GM21529 (cell line): Measurements from ENCODE around the gene MKRN1.
A peak's percentile ranks its signal among the peaks of the same experiment; 100 is the strongest.
"Not testable (repeated sequence)": the region's sequence is repeated elsewhere in the genome, so short reads cannot be mapped to it uniquely, and the experiment has no call there.

Experiments used
- ATAC-seq: cut with Tn5 transposase; IDR thresholded peaks from one replicate; pipeline ENCODE4 v1.9.1; 2021; ENCODE audit not compliant: unreplicated experiment

Gene MKRN1

GRCh38 chr7:140485500-140486265 is 6.4 kb upstream of the MKRN1 start:
- ATAC-seq, result no peak

- no peak for ATAC-seq
Observed at GRCh38 chr7:140484951-140485499, 5.7 kb upstream of the MKRN1 start.

GRCh38 chr7:140484479-140484878 is 5.2 kb upstream of the MKRN1 start:
- ATAC-seq, result no peak

GRCh38 chr7:140479739-140480084 is 407 bp upstream of the MKRN1 start:
- ATAC-seq, result no peak

GRCh38 chr7:140478246-140479061 is 851 bp downstream of the MKRN1 start:
- peak; percentile 22 for ATAC-seq

- ATAC-seq, result no peak
Observed at GRCh38 chr7:140476698-140477261, 2.5 kb downstream of the MKRN1 start.

GRCh38 chr7:140475747-140476333 is 3.5 kb downstream of the MKRN1 start:
- no peak for ATAC-seq

GRCh38 chr7:140463111-140463510 is 16.2 kb downstream of the MKRN1 start:
- ATAC-seq, result no peak

- ATAC-seq, result no peak
Observed at GRCh38 chr7:140458916-140459315, 20.4 kb downstream of the MKRN1 start.

- no peak for ATAC-seq
Observed at GRCh38 chr7:140458201-140458600, 21.1 kb downstream of the MKRN1 start.

GRCh38 chr7:140456551-140457051 is 22.7 kb downstream of the MKRN1 start:
- ATAC-seq, result no peak

- no peak for ATAC-seq
Observed at GRCh38 chr7:140455743-140456142, 23.6 kb downstream of the MKRN1 start.

GRCh38 chr7:140454657-140455015 is 24.7 kb downstream of the MKRN1 start:
- no peak for ATAC-seq

GRCh38 chr7:140453785-140454656 is 25.3 kb downstream of the MKRN1 start:
- ATAC-seq, result not testable (repeated sequence)

GRCh38 chr7:140453273-140453672 is 26.0 kb downstream of the MKRN1 start:
- no peak for ATAC-seq

GRCh38 chr7:140451716-140452115 is 27.6 kb downstream of the MKRN1 start:
- no peak for ATAC-seq

- ATAC-seq, result no peak
Observed at GRCh38 chr7:140448781-140449480, 30.4 kb downstream of the MKRN1 start.

GRCh38 chr7:140447841-140448240 is 31.5 kb downstream of the MKRN1 start:
- no peak for ATAC-seq

GRCh38 chr7:140446467-140446866 is 32.8 kb downstream of the MKRN1 start:
- ATAC-seq, result no peak

- no peak for ATAC-seq
Observed at GRCh38 chr7:140441519-140441918, 37.8 kb downstream of the MKRN1 start.
